HFF-Myc (cell line): ENCODE results near the gene BRD4.

ENCODE experiments used
- DNase-seq: peaks from one replicate; pipeline ENCODE4 v3.0.0-alpha.2; 2011; ENCODE audit warnings: low read depth; ENCODE audit errors: extremely low read depth
- H3K4me3 ChIP-seq: replicated peaks from 2 replicates; pipeline ENCODE4 v1.5.1; 2011; ENCODE audit warnings: low read depth, mild to moderate bottlenecking, control low read depth, low read length
- CTCF ChIP-seq: IDR thresholded peaks from 2 replicates; pipeline ENCODE4 v1.5.1; 2012; ENCODE audit warnings: mild to moderate bottlenecking, low read depth, low read length, control low read depth; ENCODE audit errors: missing control alignments

BRD4 gene

GRCh38 chr19:15237759-15238638 lies 94.3 kb downstream of the BRD4 start:
- no peak for DNase-seq
- no peak overlapping the region for H3K4me3 ChIP-seq
- no peak for TF ChIP-seq CTCF

GRCh38 chr19:15236886-15237285 lies 95.5 kb downstream of the BRD4 start:
- DNase-seq, result no peak
- H3K4me3 ChIP-seq, result no peak overlapping the region
- TF ChIP-seq CTCF, result no peak

- H3K4me3 ChIP-seq, result no peak overlapping the region
- TF ChIP-seq CTCF, result no peak
- no peak for DNase-seq
Observed at GRCh38 chr19:15235781-15236180, 96.6 kb downstream of the BRD4 start.

GRCh38 chr19:15234431-15235130 lies 97.8 kb downstream of the BRD4 start:
- no peak overlapping the region for H3K4me3 ChIP-seq
- no peak for DNase-seq
- no peak for TF ChIP-seq CTCF

- H3K4me3 ChIP-seq, result no peak overlapping the region
- no peak for TF ChIP-seq CTCF
- no peak for DNase-seq
Observed at GRCh38 chr19:15231271-15231670, 101.1 kb downstream of the BRD4 start.

- no peak overlapping the region for H3K4me3 ChIP-seq
- no peak for DNase-seq
- TF ChIP-seq CTCF, result no peak
Observed at GRCh38 chr19:15227261-15227660, 105.1 kb downstream of the BRD4 start.
